K562 (cell line): ENCODE data around the gene CCL16. TPM values are rescaled to one million over a fixed set of nuclear protein-coding genes. Genes with fewer than 3 reads are reported as not detected.

ENCODE experiments used
- ATAC-seq: fragments of 200-7000 bp; cut with Tn5 transposase; 3 replicates; pipeline ENCODE4 v1.9.1; 2020; ENCODE audit warnings: moderate library complexity
- BruUV-seq: library from RNA; stranded (reverse); fragments of 400-500 nt; replicated peaks from 2 replicates; lab custom pipeline; 2021; lab: Mats Ljungman, UMichigan
- CTCF ChIA-PET: fragments of 300-600 bp; formaldehyde crosslinking; extraction: SDS; loops from one replicate; lab custom pipeline; 2021; ENCODE audit warnings: low intra/inter-chr PET ratio; lab: Yijun Ruan, JAX
- POLR2A ChIA-PET: fragments of 300-600, 350-650 bp; sonication (Branson Sonifier 250); formaldehyde crosslinking; extraction: SDS; loops from one replicate; lab custom pipeline; 2021; ENCODE audit warnings: antibody characterized with exemption, inconsistent platforms; lab: Yijun Ruan, JAX
- DNase-seq, 4 experiments: peaks; one replicate each; pipeline versions ENCODE4 v3.0.0 to v3.0.0-alpha.2; 2011 to 2018; ENCODE audit warnings: low spot score in 3 of 4, mixed read lengths in 3 of 4; ENCODE audit errors: extremely low read depth in 1 of 4
- FAIRE-seq: peaks from 2 replicates; lab custom pipeline; 2011; peaks lifted over from hg19 to GRCh38; lab: Jason Lieb, UNC
- H2AFZ ChIP-seq: 2 replicates; pipeline ENCODE4 v1.6.0; 2011; ENCODE audit warnings: low read depth, low read length, control low read depth, inconsistent platforms
- H3K27ac ChIP-seq: fragments of 200-600 bp; 3 replicates; pipeline ENCODE4 v1.8.0; 2011; ENCODE audit warnings: low read depth, mild to moderate bottlenecking, control low read depth, inconsistent platforms, low read length, moderate library complexity, mixed read lengths; ENCODE audit errors: extremely low read depth
- H3K27me3 ChIP-seq, 2 experiments: fragments of 300-600 bp in 1 of 2; 2 replicates in 1 of 2; 3 replicates in 1 of 2; pipeline versions ENCODE4 v1.6.0 to v1.8.0; 2011; ENCODE audit warnings: inconsistent platforms in 2 of 2, low read length in 2 of 2, mild to moderate bottlenecking in 1 of 2, mixed read lengths in 1 of 2, moderate library complexity in 1 of 2; ENCODE audit not compliant: control insufficient read depth in 2 of 2, insufficient read depth in 2 of 2
- H3K36me3 ChIP-seq: fragments of 300-600 bp; 3 replicates; pipeline ENCODE4 v1.8.0; 2011; ENCODE audit warnings: mild to moderate bottlenecking, low read length, inconsistent platforms; ENCODE audit not compliant: control insufficient read depth, insufficient read depth
- H3K4me1 ChIP-seq, 2 experiments: fragments of 200-600 bp in 1 of 2; replicated peaks in 1 of 2; 2 replicates in 1 of 2; 3 replicates in 1 of 2; pipeline versions ENCODE4 v1.5.1 to v1.8.0; 2011; ENCODE audit warnings: inconsistent platforms in 2 of 2, low read length in 2 of 2, mild to moderate bottlenecking in 1 of 2, mixed read lengths in 1 of 2, moderate library complexity in 1 of 2; ENCODE audit not compliant: control insufficient read depth in 2 of 2, insufficient read depth in 2 of 2
- H3K4me2 ChIP-seq: 2 replicates; pipeline ENCODE4 v1.6.1; 2011; ENCODE audit warnings: low read length, control low read depth, inconsistent platforms, mixed read lengths; ENCODE audit not compliant: insufficient read depth
- H3K4me3 ChIP-seq: fragments of 200-600 bp; sonication (generic), shearing (Covaris generic); 2 replicates; pipeline ENCODE4 v1.5.1; 2016; ENCODE audit warnings: control low read depth, inconsistent platforms
- H3K79me2 ChIP-seq: fragments of 200-600 bp; 3 replicates; pipeline ENCODE4 v1.8.0; 2011; ENCODE audit warnings: low read length, inconsistent platforms; ENCODE audit not compliant: control insufficient read depth, insufficient read depth
- H3K9ac ChIP-seq, 2 experiments: 2 replicates each; pipeline versions ENCODE4 v1.6.0 to v1.6.1; 2011; ENCODE audit warnings: low read depth in 2 of 2, low read length in 2 of 2, control low read depth in 1 of 2, inconsistent platforms in 1 of 2, mild to moderate bottlenecking in 1 of 2, mixed read lengths in 1 of 2; ENCODE audit not compliant: insufficient read depth in 1 of 2
- H3K9me1 ChIP-seq: one replicate; pipeline ENCODE4 v1.6.0; 2011; ENCODE audit warnings: inconsistent platforms, mild to moderate bottlenecking, low read length, moderate library complexity; ENCODE audit not compliant: control insufficient read depth, insufficient read depth
- H3K9me3 ChIP-seq: replicated peaks from 2 replicates; pipeline ENCODE4 v1.5.1; 2011; ENCODE audit warnings: low read depth, low read length, inconsistent platforms; ENCODE audit not compliant: control insufficient read depth, insufficient read depth
- H4K20me1 ChIP-seq: replicated peaks from 2 replicates; pipeline ENCODE4 v1.6.1; 2011; ENCODE audit warnings: low read length, inconsistent platforms, mixed read lengths; ENCODE audit not compliant: control insufficient read depth, insufficient read depth
- CCAR2 ChIP-seq: fragments of 200-400 bp; formaldehyde crosslinking; IDR thresholded peaks from 2 replicates; pipeline ENCODE4 v1.6.1; 2017; ENCODE audit warnings: mild to moderate bottlenecking, low read depth, low read length
- ERF ChIP-seq: fragments of 450-650 bp; formaldehyde crosslinking; IDR thresholded peaks from 2 replicates; pipeline ENCODE4 v1.4.0; 2020; ENCODE audit warnings: mild to moderate bottlenecking, mixed read lengths
- EWSR1 ChIP-seq: fragments of 450-650 bp; IDR thresholded peaks from 2 replicates; pipeline ENCODE4 v1.6.1; 2018; ENCODE audit warnings: borderline replicate concordance, mild to moderate bottlenecking, low read depth, moderate library complexity; ENCODE audit not compliant: partially characterized antibody
- GATA2 ChIP-seq: sonication (generic); formaldehyde crosslinking; IDR thresholded peaks from 2 replicates; pipeline ENCODE4 v1.4.0; 2020; ENCODE audit warnings: mild to moderate bottlenecking, missing genetic modification reagents
- HOMEZ ChIP-seq: fragments of 250-450 bp; sonication (Bioruptor Pico); IDR thresholded peaks from 2 replicates; pipeline ENCODE4 v1.4.0; 2020; ENCODE audit warnings: mild to moderate bottlenecking, moderate library complexity
- NFIC ChIP-seq: fragments of 450-650 bp; IDR thresholded peaks from 2 replicates; pipeline ENCODE4 v1.6.1; 2017; ENCODE audit warnings: mild to moderate bottlenecking, inconsistent platforms
- RBM17 ChIP-seq: fragments of 200-400 bp; formaldehyde crosslinking; IDR thresholded peaks from 2 replicates; pipeline ENCODE4 v1.6.1; 2017; ENCODE audit warnings: low read depth, mild to moderate bottlenecking, low read length, borderline replicate concordance
- RBM34 ChIP-seq: fragments of 200-400 bp; formaldehyde crosslinking; IDR thresholded peaks from 2 replicates; pipeline ENCODE4 v1.6.1; 2018; ENCODE audit warnings: low read length, borderline replicate concordance; ENCODE audit not compliant: insufficient read depth
- RFX7 ChIP-seq: fragments of 250-450 bp; sonication (Bioruptor Pico); IDR thresholded peaks from 2 replicates; pipeline ENCODE4 v1.5.1; 2021; ENCODE audit warnings: mild to moderate bottlenecking
- ZFP1 ChIP-seq: fragments of 450-650 bp; formaldehyde crosslinking; IDR thresholded peaks from 2 replicates; pipeline ENCODE4 v1.4.0; 2020; ENCODE audit warnings: mild to moderate bottlenecking, mixed read lengths
- ZNF146 ChIP-seq: IDR thresholded peaks from one replicate; pipeline ENCODE4 v1.6.1; 2018; ENCODE audit warnings: missing compliant biosample characterization; ENCODE audit not compliant: unreplicated experiment
- ZNF175 ChIP-seq: fragments of 200-800 bp; sonication (Bioruptor generic); IDR thresholded peaks from 2 replicates; pipeline ENCODE4 v1.6.1; 2016; ENCODE audit warnings: low read depth, mild to moderate bottlenecking, missing genetic modification characterization, missing compliant biosample characterization
- WGBS: fragments of 100-300 bp; shearing (Covaris generic); methylation state at CpG from one replicate; pipeline ENCODE4 v1.1.6; 2016; ENCODE audit warnings: low coverage, mixed read lengths; ENCODE audit not compliant: insufficient coverage; ENCODE audit errors: missing lambda C conversion rate; 5-methylcytosine and 5-hydroxymethylcytosine counted together
- in situ Hi-C: fragments of 300-500 bp; cut with MboI; formaldehyde crosslinking; loops from 4 replicates; pipeline ENCODE4 v1.15.0; 2018; ENCODE audit warnings: inconsistent platforms, mixed read lengths
- intact Hi-C: fragments of 100-400 bp; cut with micrococcal nuclease; formaldehyde crosslinking; loops from 2 replicates; pipeline ENCODE4 v1.14.2; 2022
- polyA plus RNA-seq, 8 experiments: library from polyadenylated mRNA; depleted of rRNA in 4 of 8; stranded (reverse) in 5 of 8; unstranded in 3 of 8; fragments of >200 nt; fragmentation: Nextera tagmentation in 2 of 8; fragmentation: Illumina TruSeq in 1 of 8; extraction: Ambion mirVana in 2 of 8; extraction: Trizol in 1 of 8; gene quantifications; 2 replicates each; pipeline versions ENCODE4 v1.2.1 to v1.2.3, GENCODE V29; 2011 to 2014; ENCODE audit warnings: inconsistent platforms in 1 of 8, missing spikeins in 1 of 8
- total RNA-seq, 7 experiments: library from RNA; depleted of rRNA in 6 of 7; stranded (reverse); fragments of >200 nt in 6 of 7; fragmentation: Illumina TruSeq in 2 of 7; extraction: Trizol in 2 of 7; gene quantifications; 2 replicates each; pipeline versions ENCODE4 v1.2.1 to v1.2.3, GENCODE V29; 2011 to 2021; ENCODE audit warnings: low replicate concordance in 1 of 7
- TF ChIP-seq, protein P1 (sequence below), 2 experiments: fragments of 450-650 bp; conservative IDR thresholded peaks; 2 replicates each; pipeline ENCODE4 v1.6.1; 2017; ENCODE audit warnings: mild to moderate bottlenecking in 2 of 2, moderate library complexity in 2 of 2
- TF ChIP-seq, protein P2 (sequence below): sonication (generic); formaldehyde crosslinking; IDR thresholded peaks from 2 replicates; pipeline ENCODE4 v1.8.0; 2022; ENCODE audit warnings: mild to moderate bottlenecking, low read depth, missing genetic modification reagents
- TF ChIP-seq, protein P3 (sequence below): fragments of 150-350 bp; conservative IDR thresholded peaks from 2 replicates; pipeline ENCODE4 v1.6.1; 2014; ENCODE audit warnings: low read length

CCL16 gene
- total and polyA plus RNA-seq, 9 of the 15 experiments (the other 6 are each of a cell fraction or from before 2014, with no cell fraction given): not detected

- intact Hi-C loops (loop anchor here (5.0 kb wide), 1 partner anchor 37 kb away; no protein-coding TSS in a partner anchor), in situ Hi-C loops (no loop called here)
- Histone ChIP-seq H3K4me2 (no peak overlapping the region), H3K9ac (no peak overlapping the region), H3K27me3 (peaks cover 7 to 20% of the 10 kb centered on the region in 2 experiments; a peak in 3 of 5 replicates), H4K20me1 (no peaks in the 10 kb centered on the region), H3K9me3 (no peaks in the 10 kb centered on the region), H3K4me3 (no peak overlapping the region), H3K79me2 (no peaks in the 10 kb centered on the region), H3K9me1 (no peaks in the 10 kb centered on the region), H3K27ac (no peak overlapping the region), H2AFZ (no peak overlapping the region), H3K4me1 (peaks cover 0 to 4% of the 10 kb centered on the region in 2 experiments; a peak in 1 of 5 replicates), H3K36me3 (no peaks in the 10 kb centered on the region)
- no peak for FAIRE-seq
- BruUV-seq: no TSS peak
- no peak for DNase-seq
- CTCF ChIA-PET: no interaction called here
- ATAC-seq: no peak
- POLR2A ChIA-PET: interaction anchor here (0.6 to 1.3 kb wide), 4 partner anchors 10 to 205 kb away, joined by 3 read pairs; partner anchors contain the start of gene CCL5
- WGBS: 0% methylated on average over 4 of the region's 4 CpGs
- TF ChIP-seq, protein P1, sequence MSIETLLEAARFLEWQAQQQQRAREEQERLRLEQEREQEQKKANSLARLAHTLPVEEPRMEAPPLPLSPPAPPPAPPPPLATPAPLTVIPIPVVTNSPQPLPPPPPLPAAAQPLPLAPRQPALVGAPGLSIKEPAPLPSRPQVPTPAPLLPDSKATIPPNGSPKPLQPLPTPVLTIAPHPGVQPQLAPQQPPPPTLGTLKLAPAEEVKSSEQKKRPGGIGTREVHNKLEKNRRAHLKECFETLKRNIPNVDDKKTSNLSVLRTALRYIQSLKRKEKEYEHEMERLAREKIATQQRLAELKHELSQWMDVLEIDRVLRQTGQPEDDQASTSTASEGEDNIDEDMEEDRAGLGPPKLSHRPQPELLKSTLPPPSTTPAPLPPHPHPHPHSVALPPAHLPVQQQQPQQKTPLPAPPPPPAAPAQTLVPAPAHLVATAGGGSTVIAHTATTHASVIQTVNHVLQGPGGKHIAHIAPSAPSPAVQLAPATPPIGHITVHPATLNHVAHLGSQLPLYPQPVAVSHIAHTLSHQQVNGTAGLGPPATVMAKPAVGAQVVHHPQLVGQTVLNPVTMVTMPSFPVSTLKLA (conservative IDR thresholded peaks at IDR 0.05): no peak
- TF ChIP-seq ERF (CRISPR knock-in tag) (no peak), RBM17 (no peak), HOMEZ (CRISPR knock-in tag) (no peak), RFX7 (no peak), ZNF146 (CRISPR knock-in tag) (no peak), RBM34 (no peak), ZNF175 (CRISPR knock-in tag) (no peak), CCAR2 (no peak), NFIC (no peak), GATA2 (no peak), ZFP1 (CRISPR knock-in tag) (no peak), EWSR1 (no peak)
- TF ChIP-seq, protein P2, sequence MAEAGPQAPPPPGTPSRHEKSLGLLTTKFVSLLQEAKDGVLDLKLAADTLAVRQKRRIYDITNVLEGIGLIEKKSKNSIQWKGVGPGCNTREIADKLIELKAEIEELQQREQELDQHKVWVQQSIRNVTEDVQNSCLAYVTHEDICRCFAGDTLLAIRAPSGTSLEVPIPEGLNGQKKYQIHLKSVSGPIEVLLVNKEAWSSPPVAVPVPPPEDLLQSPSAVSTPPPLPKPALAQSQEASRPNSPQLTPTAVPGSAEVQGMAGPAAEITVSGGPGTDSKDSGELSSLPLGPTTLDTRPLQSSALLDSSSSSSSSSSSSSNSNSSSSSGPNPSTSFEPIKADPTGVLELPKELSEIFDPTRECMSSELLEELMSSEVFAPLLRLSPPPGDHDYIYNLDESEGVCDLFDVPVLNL (CRISPR knock-in tag): no peak
- TF ChIP-seq, protein P3, sequence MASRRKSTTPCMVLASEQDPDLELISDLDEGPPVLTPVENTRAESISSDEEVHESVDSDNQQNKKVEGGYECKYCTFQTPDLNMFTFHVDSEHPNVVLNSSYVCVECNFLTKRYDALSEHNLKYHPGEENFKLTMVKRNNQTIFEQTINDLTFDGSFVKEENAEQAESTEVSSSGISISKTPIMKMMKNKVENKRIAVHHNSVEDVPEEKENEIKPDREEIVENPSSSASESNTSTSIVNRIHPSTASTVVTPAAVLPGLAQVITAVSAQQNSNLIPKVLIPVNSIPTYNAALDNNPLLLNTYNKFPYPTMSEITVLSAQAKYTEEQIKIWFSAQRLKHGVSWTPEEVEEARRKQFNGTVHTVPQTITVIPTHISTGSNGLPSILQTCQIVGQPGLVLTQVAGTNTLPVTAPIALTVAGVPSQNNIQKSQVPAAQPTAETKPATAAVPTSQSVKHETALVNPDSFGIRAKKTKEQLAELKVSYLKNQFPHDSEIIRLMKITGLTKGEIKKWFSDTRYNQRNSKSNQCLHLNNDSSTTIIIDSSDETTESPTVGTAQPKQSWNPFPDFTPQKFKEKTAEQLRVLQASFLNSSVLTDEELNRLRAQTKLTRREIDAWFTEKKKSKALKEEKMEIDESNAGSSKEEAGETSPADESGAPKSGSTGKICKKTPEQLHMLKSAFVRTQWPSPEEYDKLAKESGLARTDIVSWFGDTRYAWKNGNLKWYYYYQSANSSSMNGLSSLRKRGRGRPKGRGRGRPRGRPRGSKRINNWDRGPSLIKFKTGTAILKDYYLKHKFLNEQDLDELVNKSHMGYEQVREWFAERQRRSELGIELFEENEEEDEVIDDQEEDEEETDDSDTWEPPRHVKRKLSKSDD: no peak
Observed at GRCh38 chr17:36004594-36005108, 23.4 kb upstream of the CCL16 start.
